OCI-LY7 (cell line): Measurements from ENCODE around the gene KCNQ1OT1.

Experiments
- CTCF ChIP-seq: fragments of 200-600 bp; sonication (generic); conservative IDR thresholded peaks from 2 replicates; pipeline ENCODE4 v1.5.1; 2014; ENCODE audit warnings: mild to moderate bottlenecking, antibody characterized with exemption, low read length, moderate library complexity, mixed read lengths
- EZH2phosphoT487 ChIP-seq: fragments of 200-600 bp; sonication (generic); IDR thresholded peaks from 2 replicates; pipeline ENCODE4 v1.6.1; 2018; ENCODE audit warnings: low read depth, borderline replicate concordance, mild to moderate bottlenecking, mixed run types, antibody characterized with exemption, low read length, moderate library complexity, mixed read lengths

- no peak for TF ChIP-seq CTCF
- no peak for TF ChIP-seq EZH2phosphoT487
Observed at GRCh38 chr11:2641623-2642022, 58.2 kb downstream of the KCNQ1OT1 start.
